Omental fat pad (tissue), 4 donors: ENCODE data around the gene DNAH3. TPM values are rescaled to one million over a fixed set of nuclear protein-coding genes. Genes with fewer than 3 reads are reported as not detected.

Experiments
- ATAC-seq: fragments of 150-250 bp; one replicate; pipeline ENCODE4 v1.9.1; 2016; ENCODE audit warnings: mild to moderate bottlenecking, moderate library complexity; ENCODE audit not compliant: low FRiP score
- DNase-seq: peaks from one replicate; pipeline ENCODE4 v3.0.0-alpha.2; 2019; ENCODE audit warnings: low spot score
- CTCF ChIP-seq, 3 donors: fragments of 450-650 bp; IDR thresholded peaks; one replicate each; pipeline ENCODE4 v1.5.1; 2016 to 2017; ENCODE audit warnings: antibody characterized with exemption in 3 of 3, mild to moderate bottlenecking in 3 of 3, moderate library complexity in 2 of 3
- total RNA-seq, 4 donors: library from RNA; depleted of rRNA; stranded (reverse); fragments of >200 nt; gene quantifications; one replicate each; pipeline ENCODE4 v1.1.0, GENCODE V29; 2016

DNAH3 gene
- total RNA-seq, 4 donors from 2014 or later: 0.12 TPM; not detected in 3

GRCh38 chr16:20916289-20916688 is 234.4 kb downstream of the DNAH3 start:
- DNase-seq (no peak), ATAC-seq (no peak)
- no peak for TF ChIP-seq CTCF (IDR thresholded peaks at IDR 0.05)

DNA sequence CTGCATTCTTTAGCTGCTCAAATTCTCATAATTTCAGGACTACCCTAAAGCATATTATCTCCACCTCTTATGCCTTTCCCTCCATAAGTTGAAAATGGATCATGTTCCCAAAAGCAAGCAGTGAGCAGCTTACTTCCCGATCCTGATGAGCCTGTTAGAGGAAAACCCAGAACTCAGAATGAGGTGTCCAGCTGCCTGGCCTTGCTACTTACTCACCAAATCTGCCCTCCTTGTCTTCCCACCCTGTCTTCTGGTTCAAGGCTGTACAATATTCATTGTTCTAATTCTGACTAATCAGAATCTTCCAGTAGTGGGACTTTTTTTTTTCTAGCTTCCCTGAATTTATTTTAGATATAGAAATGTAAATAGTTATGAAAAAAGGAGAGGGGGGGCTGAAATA is 239.3 kb downstream of the DNAH3 start:
- DNase-seq (no peak), ATAC-seq (no peak)
- no peak for TF ChIP-seq CTCF (IDR thresholded peaks at IDR 0.05)

DNA sequence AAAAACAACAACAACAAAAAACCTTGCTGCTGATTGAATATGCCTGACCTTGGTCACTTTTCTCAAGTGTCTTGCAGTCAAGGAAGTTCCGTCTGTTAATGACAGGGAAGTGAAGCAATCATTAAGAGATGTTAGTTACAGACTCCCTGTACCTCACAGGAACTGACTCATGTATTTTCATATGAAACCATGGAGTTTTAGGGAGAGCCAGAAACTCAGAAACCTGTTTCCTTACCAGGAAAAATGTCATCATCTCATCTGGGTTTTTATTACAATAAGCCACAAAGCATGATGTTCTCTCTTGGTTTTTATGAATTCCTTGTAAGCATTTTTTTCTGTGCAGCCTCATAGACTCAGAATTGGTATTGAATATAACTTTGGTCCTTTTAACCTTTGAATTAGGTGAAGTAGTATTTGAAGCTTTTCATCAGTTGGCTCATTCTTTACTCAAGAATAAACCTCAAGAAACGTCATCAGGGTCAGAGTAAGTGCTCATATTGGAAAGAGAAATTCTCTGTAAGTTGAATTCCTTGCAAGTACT is 239.8 kb downstream of the DNAH3 start:
- no peak for TF ChIP-seq CTCF (IDR thresholded peaks at IDR 0.05)
- ATAC-seq: peak; percentile 62
- no peak for DNase-seq

DNA sequence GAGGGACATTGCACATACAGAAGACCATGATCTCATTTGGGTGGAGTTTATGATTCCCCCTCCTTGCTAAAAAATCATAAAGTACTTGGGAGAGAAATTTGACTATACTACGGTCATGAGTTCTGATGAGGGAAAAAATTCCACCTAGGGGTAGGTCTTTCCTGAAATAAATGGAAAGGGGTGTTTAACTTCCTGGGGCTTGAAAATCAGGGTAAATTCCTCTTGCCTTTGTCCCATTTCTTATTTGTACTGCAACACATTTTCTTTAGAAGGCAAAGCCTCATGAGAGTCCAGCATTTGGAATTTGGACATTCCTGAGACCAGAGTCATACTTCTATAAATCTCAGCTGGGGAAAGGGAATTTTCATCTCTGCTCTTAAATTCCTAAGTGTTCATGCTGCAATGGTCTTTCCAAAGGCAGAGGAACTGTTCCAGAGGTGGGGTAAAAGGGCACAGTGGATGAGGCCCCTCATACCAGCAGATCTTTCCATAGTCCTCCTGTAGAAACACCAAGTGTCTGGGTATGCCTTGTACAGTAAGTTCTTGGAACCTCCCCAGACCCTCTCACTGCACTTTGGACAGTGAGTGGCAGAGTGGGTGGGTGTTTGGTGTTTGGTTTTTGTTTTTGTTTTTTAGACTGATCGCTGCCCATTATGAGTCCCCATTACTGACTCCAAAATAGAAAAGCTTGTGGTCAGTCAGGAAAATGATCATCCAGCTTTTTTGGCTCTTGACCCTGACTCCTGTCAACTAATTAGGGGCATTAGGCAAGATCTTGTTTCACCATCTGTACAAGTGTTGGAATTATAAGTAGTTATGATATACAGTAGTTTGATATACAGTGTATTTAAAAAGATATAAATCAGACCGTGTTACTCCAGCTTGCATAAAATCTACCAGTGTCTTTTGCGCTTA is 244.0 kb downstream of the DNAH3 start:
- ATAC-seq: peak; percentile 55
- DNase-seq: no peak
- no peak for TF ChIP-seq CTCF (IDR thresholded peaks at IDR 0.05)

GRCh38 chr16:20905576-20905975 is 245.1 kb downstream of the DNAH3 start:
- DNase-seq: no peak
- no peak for ATAC-seq
- TF ChIP-seq CTCF (IDR thresholded peaks at IDR 0.05): no peak

GRCh38 chr16:20904507-20905081 is 246.1 kb downstream of the DNAH3 start:
- TF ChIP-seq CTCF (IDR thresholded peaks at IDR 0.05): no peak
- DNase-seq (no peak), ATAC-seq (no peak)
